Keratinocyte (primary cell): ENCODE results near the gene ZKSCAN1.
"Not testable (repeated sequence)": the region's sequence is repeated elsewhere in the genome, so short reads cannot be mapped to it uniquely, and the experiment has no call there.

Source experiments
- CTCF ChIP-seq, 3 experiments: IDR thresholded peaks in 1 of 3; conservative IDR thresholded peaks in 1 of 3; optimal IDR thresholded peaks in 1 of 3; 2 replicates in 2 of 3; 3 replicates in 1 of 3; pipeline versions ENCODE3 to v1.5.1; 2011; ENCODE audit warnings: low read length in 3 of 3, mild to moderate bottlenecking in 3 of 3, moderate library complexity in 2 of 3, control low read depth in 1 of 3, inconsistent platforms in 1 of 3; ENCODE audit not compliant: insufficient read depth in 2 of 3; ENCODE audit errors: extremely low read depth in 1 of 3
- EZH2 ChIP-seq: IDR thresholded peaks from one replicate; pipeline ENCODE4 v1.6.1; 2012; ENCODE audit warnings: inconsistent platforms, mild to moderate bottlenecking, low read length, moderate library complexity

- not testable (repeated sequence) for TF ChIP-seq CTCF (optimal IDR thresholded peaks at IDR 0.05 in 1 of 3, IDR thresholded peaks at IDR 0.05 in 1 of 3, conservative IDR thresholded peaks at IDR 0.05 in 1 of 3; ENCODE audit: extremely low read depth in 1 of 3, insufficient read depth in 2 of 3, low read length in 3 of 3); EZH2
These were observed 28.1 kb upstream of the ZKSCAN1 start for GRCh38 chr7:99987306-99987705.
